Calu3 (cell line): ENCODE results near the gene ZXDC. TPM values are rescaled to one million over a fixed set of nuclear protein-coding genes. Genes with fewer than 3 reads are reported as not detected.

Experiments
- BruUV-seq: library from RNA; stranded (reverse); fragments of 400-500 nt; replicated peaks from 2 replicates; lab custom pipeline; 2021; lab: Mats Ljungman, UMichigan
- CTCF ChIA-PET: fragments of 300-600 bp; sonication (Branson Sonifier 250); formaldehyde crosslinking; loops from one replicate; lab custom pipeline; 2022; ENCODE audit warnings: antibody characterized with exemption; lab: Charles Lee
- DNase-seq: peaks from one replicate; pipeline ENCODE4 v3.0.0; 2022
- H3K27ac Mint-ChIP-seq: one replicate; pipeline ENCODE4 v1.8.0; 2022; ENCODE audit warnings: mixed read lengths; ENCODE audit not compliant: unreplicated experiment
- H3K27me3 Mint-ChIP-seq: one replicate; pipeline ENCODE4 v1.8.0; 2022; ENCODE audit warnings: mixed read lengths; ENCODE audit not compliant: unreplicated experiment
- H3K36me3 Mint-ChIP-seq: one replicate; pipeline ENCODE4 v1.8.0; 2022; ENCODE audit warnings: mild to moderate bottlenecking, moderate library complexity, mixed read lengths; ENCODE audit not compliant: insufficient read depth, unreplicated experiment
- H3K4me1 Mint-ChIP-seq: one replicate; pipeline ENCODE4 v1.8.0; 2022; ENCODE audit warnings: mild to moderate bottlenecking, low read depth, mixed read lengths; ENCODE audit not compliant: unreplicated experiment
- H3K4me3 Mint-ChIP-seq: one replicate; pipeline ENCODE4 v1.8.0; 2022; ENCODE audit warnings: mild to moderate bottlenecking, low read depth, moderate library complexity, mixed read lengths; ENCODE audit not compliant: unreplicated experiment
- H3K9me3 Mint-ChIP-seq: one replicate; pipeline ENCODE4 v1.8.0; 2022; ENCODE audit warnings: low read depth, mixed read lengths; ENCODE audit not compliant: unreplicated experiment
- CTCF ChIP-seq: fragments of 200-600 bp; IDR thresholded peaks from one replicate; pipeline ENCODE4 v1.8.0; 2022; ENCODE audit warnings: antibody characterized with exemption; ENCODE audit not compliant: unreplicated experiment
- intact Hi-C: fragments of 100-400 bp; cut with micrococcal nuclease; formaldehyde crosslinking; loops from one replicate; pipeline ENCODE4 v1.10.0; 2022; ENCODE audit not compliant: unreplicated experiment
- total RNA-seq: library from RNA; stranded (reverse); gene quantifications from 2 replicates; pipeline ENCODE4 v1.2.3, GENCODE V29; 2022

Gene ZXDC
- total RNA-seq, 1 experiment from 2014 or later = 63.8 TPM

DNA sequence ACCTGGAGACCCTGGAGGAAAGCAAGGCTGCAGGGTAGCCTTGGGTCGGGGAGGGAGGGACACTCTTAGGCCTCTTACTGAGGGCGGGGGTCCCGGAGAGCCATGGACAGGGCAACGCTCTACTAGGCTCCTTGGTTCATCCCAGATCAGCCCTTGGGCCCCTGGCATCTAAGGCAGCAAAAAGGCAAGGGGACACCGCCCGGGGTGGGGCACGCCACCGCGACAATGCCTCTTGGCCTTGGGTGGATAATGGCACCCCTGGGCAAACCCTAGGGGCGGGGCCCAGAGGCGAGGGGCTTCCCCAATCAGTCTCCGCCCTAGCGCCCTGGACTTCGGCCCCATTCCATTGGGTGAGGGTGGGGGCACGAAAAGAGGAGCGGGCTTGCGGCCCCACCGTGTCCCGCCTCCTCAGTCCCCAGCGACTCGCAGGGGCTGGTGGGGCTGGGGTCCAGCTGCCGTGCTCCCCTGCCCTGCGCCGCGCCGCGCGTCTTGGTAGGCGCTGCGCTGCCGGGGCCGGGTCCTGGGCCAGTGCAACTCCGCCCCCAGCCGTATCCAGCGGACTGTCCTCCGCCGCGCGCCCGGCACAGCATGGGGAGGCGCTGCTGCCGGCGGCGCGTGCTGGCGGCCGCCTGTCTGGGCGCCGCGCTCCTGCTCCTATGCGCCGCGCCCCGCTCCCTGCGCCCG is 48.2 kb upstream of the ZXDC start, which contains the start of gene CHST13:
TSS of gene CHST13 (plus strand) at position 411 of the 684 bp plus-strand sequence. CDS start at position 589, 178 bp downstream.
- peak; percentile 83 for DNase-seq
- Mint-ChIP-seq H3K9me3 (no peaks in the 10 kb centered on the region), H3K36me3 (no peaks in the 10 kb centered on the region), H3K27me3 (peaks cover 65% of the 10 kb centered on the region), H3K4me1 (peaks cover 14% of the 10 kb centered on the region), H3K4me3 (peak within 1 kb of the TSS; percentile 68), H3K27ac (no peak within 1 kb of the TSS)
- no TSS peak for BruUV-seq
- TF ChIP-seq CTCF = peak; percentile 2
- CTCF ChIA-PET = interaction anchor here (0.7 to 1.3 kb wide), 3 partner anchors 14 to 145 kb away, joined by 3 to 4 read pairs (median 3); no protein-coding TSS in a partner anchor
- intact Hi-C loops = loop anchor here (1.0 to 10.0 kb wide), 4 partner anchors 93 to 1018 kb away; partner anchors contain the start of gene TXNRD3

- Mint-ChIP-seq H3K36me3 (no peaks in the 10 kb centered on the region), H3K4me3 (no peak overlapping the region), H3K9me3 (no peaks in the 10 kb centered on the region), H3K27ac (no peak overlapping the region), H3K27me3 (peaks cover 80% of the 10 kb centered on the region), H3K4me1 (no peaks in the 10 kb centered on the region)
- no TSS peak for BruUV-seq
- CTCF ChIA-PET = interaction anchor here (1.3 to 1.4 kb wide), 2 partner anchors 32 to 50 kb away, joined by 3 to 4 read pairs; no protein-coding TSS in a partner anchor
- peak; percentile 98 for TF ChIP-seq CTCF
- peak; percentile 82 for DNase-seq
- intact Hi-C loops = loop anchor here (5.0 to 10.0 kb wide), 3 partner anchors 132 to 1020 kb away; partner anchors contain the start of gene TXNRD3
Observed at GRCh38 chr3:126522363-126522788, 46.7 kb upstream of the ZXDC start.

- Mint-ChIP-seq H3K27ac (no peak overlapping the region), H3K4me1 (no peaks in the 10 kb centered on the region), H3K27me3 (peaks cover 83% of the 10 kb centered on the region), H3K4me3 (no peak overlapping the region), H3K9me3 (no peaks in the 10 kb centered on the region), H3K36me3 (no peaks in the 10 kb centered on the region)
- CTCF ChIA-PET = interaction anchor here (0.6 kb wide), 1 partner anchor 153 kb away, joined by 3 read pairs; no protein-coding TSS in a partner anchor
- intact Hi-C loops = loop anchor here (5.0 to 10.0 kb wide), 3 partner anchors 133 to 1021 kb away; partner anchors contain the start of gene TXNRD3
- no TSS peak for BruUV-seq
- DNase-seq = no peak
- no peak for TF ChIP-seq CTCF
Observed at GRCh38 chr3:126521122-126521891, 45.6 kb upstream of the ZXDC start.
